GM12874 (cell line): Measurements from ENCODE around the gene RANBP3L.

Experiments used
- CTCF ChIP-seq: IDR thresholded peaks from 2 replicates; pipeline ENCODE4 v1.5.1; 2011; ENCODE audit warnings: low read depth, mild to moderate bottlenecking, control low read depth, low read length, moderate library complexity; ENCODE audit not compliant: insufficient read depth

Gene RANBP3L

GRCh38 chr5:36227046-36227445, 74.7 kb downstream of the RANBP3L start:
- no peak for TF ChIP-seq CTCF

GRCh38 chr5:36222620-36223019, 79.1 kb downstream of the RANBP3L start:
- TF ChIP-seq CTCF = no peak

- no peak for TF ChIP-seq CTCF
Observed at GRCh38 chr5:36217988-36218387, 83.7 kb downstream of the RANBP3L start.

- no peak for TF ChIP-seq CTCF
Observed at GRCh38 chr5:36217567-36217966, 84.1 kb downstream of the RANBP3L start.

GRCh38 chr5:36215910-36216309, 85.8 kb downstream of the RANBP3L start:
- TF ChIP-seq CTCF = no peak

- TF ChIP-seq CTCF = no peak
Observed at GRCh38 chr5:36214436-36214835, 87.3 kb downstream of the RANBP3L start.

GRCh38 chr5:36209664-36210063, 92.0 kb downstream of the RANBP3L start:
- TF ChIP-seq CTCF = no peak

- no peak for TF ChIP-seq CTCF
Observed at GRCh38 chr5:36208786-36209185, 92.9 kb downstream of the RANBP3L start.
